Body of pancreas (tissue), 4 donors: Measurements from ENCODE around the gene ATP1B2.

ENCODE experiments used
- CTCF ChIP-seq, 7 experiments: fragments of 450-650 bp in 4 of 7; fragments of 200-600 bp in 3 of 7; sonication (generic) in 3 of 7; IDR thresholded peaks; one replicate each; pipeline ENCODE4 v1.5.1; 2016 to 2019; ENCODE audit warnings: antibody characterized with exemption in 7 of 7
- POLR2A ChIP-seq, 3 donors: fragments of 450-650 bp; IDR thresholded peaks; one replicate each; pipeline ENCODE4 v1.6.1; 2016; ENCODE audit warnings: antibody characterized with exemption in 3 of 3, mild to moderate bottlenecking in 2 of 3

GRCh38 chr17:7611635-7612293, 39.0 kb upstream of the ATP1B2 start:
- TF ChIP-seq CTCF (IDR thresholded peaks at IDR 0.05) (no peak), POLR2A (IDR thresholded peaks at IDR 0.05) (no peak)
